Measurements from ENCODE around the gene SNAPC5.
"Not testable (repeated sequence)": the region's sequence is repeated elsewhere in the genome, so short reads cannot be mapped to it uniquely, and the experiment has no call there.

SNAPC5 gene

DNA sequence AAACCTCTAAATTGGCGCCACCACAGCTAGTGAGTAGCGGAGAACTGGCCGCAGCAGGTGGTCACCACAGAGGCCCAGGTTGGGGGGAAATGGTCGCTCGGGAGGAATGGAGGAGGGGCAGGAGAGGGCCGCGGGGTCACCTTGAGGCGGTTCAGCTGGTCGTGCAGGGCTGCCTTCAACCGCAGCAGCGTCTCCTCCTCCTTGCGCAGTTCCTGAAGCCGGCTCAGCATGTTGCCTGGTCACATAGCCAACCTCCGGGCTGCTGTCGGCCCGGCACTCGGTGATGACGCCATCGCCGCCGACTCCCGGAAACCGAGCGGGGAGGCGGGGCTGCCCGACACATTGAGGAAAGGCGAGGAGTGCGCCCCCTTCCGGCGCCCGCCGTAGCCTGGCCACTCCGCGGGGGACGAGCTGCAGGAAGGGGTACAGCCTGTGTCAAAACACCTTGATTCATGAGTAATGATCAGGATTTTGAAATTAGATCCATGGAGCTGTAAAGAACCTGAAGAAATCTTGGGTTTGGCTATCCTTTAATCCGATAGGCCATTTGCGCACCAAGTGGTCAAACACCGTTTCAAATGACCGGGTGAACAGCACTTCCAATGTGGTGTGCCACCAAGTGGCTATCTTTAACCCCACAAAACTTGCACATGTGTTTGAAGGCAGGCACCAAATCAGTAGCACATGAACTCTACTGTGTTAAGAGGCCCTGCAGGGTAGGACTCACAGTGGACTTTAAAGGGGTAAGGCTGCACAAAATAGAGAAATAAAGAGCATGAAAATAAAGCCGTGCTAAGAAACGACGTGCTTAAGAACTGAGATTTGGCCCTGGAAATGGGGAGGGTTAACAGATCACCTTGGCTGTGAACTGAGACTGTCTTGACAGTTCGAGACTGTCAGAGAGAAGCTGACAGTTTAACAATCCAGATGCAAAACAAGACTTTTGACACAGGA is at the start of gene SNAPC5:
TSS of gene SNAPC5 (minus strand) at position 261 of the 954 bp plus-strand sequence. CDS start at position 230, 31 bp downstream.
- DNase-seq = peak; percentile 67

- DNase-seq = no peak
Observed at GRCh38 chr15:66545255-66545654, 47.7 kb upstream of the SNAPC5 start.

DNA sequence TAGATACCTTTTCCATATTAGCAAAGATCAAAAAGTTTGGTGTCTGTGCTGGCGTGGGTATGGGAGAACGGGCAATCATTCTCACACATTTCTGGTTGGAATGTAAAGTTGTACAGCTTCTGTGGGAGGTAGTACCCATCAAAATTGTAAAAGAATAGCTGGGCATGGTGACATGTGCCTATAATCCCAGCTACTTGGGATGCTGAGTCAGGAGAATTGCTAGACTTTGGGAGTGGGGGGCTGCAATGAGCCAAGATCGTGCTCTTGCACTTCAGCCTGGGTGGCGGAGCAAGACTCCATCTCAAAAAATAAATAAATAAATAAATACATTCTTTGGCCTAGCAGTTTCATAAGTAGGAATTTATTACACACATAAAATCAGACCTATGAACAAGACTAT is 45.3 kb upstream of the SNAPC5 start:
- DNase-seq = no peak

DNA sequence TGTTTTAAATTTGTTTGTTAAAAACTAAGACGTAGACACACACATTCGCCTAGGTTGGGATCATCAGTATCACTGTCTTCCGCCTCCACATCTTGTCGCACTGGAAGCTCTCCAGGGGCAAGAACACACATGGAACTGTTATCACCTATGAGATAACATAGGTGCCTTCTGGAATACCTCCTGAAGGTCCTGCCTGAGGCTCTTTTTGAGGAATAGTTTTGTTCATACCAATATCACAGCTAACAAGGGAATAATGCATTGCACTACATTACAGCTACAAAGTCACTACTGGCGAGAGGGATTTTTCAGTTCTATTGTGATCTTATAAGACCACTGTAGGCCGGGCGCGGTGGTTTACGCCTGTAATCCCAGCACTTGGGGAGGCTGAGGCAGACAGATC is 37.5 kb upstream of the SNAPC5 start:
- DNase-seq = no peak

GRCh38 chr15:66524838-66525237 is 27.3 kb upstream of the SNAPC5 start:
- DNase-seq = no peak

- no peak for DNase-seq
Observed at GRCh38 chr15:66523926-66524325, 26.4 kb upstream of the SNAPC5 start.

DNA sequence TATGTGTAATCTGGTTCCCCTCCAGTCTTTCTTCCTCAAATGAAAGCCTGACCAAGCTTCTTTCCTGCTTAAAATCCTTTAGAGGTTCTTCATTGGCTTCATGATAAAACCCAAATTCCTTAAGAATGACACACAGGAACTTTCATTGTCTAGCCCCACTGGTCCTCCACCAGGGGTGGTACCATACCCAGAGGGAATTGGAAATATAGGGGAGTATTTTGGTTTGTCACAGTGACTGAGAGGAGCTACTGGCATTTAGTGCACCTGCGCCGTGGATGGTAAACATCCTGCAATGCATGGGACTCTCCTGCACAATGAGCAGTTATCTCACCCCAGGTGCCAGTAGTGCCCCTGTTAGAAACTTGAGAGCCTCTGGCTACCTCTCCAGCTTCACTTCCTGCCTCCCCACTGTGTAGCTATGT is 18.4 kb upstream of the SNAPC5 start:
- DNase-seq = no peak

- DNase-seq = no peak
Observed at GRCh38 chr15:66514586-66514985, 17.0 kb upstream of the SNAPC5 start.

GRCh38 chr15:66508293-66508883 is 10.8 kb upstream of the SNAPC5 start:
- DNase-seq = no peak

- no peak for DNase-seq
Observed at GRCh38 chr15:66505818-66506217, 8.3 kb upstream of the SNAPC5 start.

DNA sequence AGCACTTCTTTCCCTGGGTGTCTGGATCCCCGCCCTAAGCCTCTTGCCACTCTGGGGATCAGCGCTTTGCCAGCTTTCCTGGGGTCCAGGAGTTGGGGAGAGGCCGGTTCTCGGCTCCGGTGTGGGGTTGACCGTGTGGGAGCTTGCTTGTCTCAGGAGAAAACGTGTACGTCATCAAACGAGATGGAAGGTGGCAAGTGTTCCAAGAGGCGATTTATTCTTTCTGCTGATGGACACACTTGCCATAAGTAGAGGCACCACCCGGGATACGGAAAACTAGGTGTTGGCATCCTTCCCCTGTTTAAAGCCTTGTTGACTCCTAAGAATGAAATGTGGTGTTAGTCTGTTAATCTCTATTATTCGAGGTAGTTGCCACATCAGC is 7.9 kb upstream of the SNAPC5 start:
- no peak for DNase-seq

DNA sequence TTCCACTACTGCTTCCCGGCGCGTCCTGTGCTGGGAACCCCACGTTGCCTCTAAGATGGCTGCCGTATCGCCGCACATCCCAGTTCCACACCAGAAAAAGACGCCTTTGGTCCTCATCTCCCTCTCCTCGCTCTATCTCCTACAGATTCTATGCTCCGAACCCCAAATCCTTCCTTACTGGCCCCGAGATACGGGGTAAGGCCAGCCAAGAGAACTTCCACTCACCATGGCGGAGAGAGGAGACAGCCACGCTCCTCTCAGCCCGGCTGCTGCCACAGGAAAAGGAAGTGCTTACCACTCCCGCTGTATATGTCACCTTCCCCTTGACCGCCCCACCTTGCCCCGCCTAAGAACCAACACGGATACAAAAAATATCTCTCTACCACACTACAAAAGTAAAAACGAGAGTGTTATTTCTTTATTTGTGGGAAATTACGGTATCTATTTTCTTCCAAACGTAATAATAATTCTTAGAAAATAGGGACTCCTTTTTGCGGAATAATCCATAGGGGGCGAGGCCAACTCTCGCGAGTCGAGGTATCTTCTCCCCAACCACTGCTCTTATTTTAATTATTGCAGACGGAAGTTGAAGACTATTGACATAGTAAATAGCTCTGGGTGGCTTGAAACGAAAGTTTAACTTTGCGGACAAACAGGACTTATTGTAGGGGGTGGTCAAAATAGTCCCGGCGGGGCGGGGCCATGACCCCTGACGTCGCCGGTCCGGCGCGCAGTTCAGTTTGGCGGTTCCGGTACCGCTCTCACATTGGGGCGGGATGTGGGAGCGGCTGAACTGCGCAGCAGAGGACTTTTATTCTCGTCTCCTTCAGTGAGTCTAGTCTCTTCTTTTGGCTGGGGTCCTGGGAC is 7.2 kb upstream of the SNAPC5 start, which contains the start of the genes RPL4 and ZWILCH:
TSS of gene RPL4 (minus strand) at position 293 of the 867 bp plus-strand sequence. CDS start at position 228, 65 bp downstream.
TSS of gene ZWILCH (plus strand) at position 764 of the 867 bp plus-strand sequence. CDS start at position 777, 13 bp downstream.
- no peak for DNase-seq

DNA sequence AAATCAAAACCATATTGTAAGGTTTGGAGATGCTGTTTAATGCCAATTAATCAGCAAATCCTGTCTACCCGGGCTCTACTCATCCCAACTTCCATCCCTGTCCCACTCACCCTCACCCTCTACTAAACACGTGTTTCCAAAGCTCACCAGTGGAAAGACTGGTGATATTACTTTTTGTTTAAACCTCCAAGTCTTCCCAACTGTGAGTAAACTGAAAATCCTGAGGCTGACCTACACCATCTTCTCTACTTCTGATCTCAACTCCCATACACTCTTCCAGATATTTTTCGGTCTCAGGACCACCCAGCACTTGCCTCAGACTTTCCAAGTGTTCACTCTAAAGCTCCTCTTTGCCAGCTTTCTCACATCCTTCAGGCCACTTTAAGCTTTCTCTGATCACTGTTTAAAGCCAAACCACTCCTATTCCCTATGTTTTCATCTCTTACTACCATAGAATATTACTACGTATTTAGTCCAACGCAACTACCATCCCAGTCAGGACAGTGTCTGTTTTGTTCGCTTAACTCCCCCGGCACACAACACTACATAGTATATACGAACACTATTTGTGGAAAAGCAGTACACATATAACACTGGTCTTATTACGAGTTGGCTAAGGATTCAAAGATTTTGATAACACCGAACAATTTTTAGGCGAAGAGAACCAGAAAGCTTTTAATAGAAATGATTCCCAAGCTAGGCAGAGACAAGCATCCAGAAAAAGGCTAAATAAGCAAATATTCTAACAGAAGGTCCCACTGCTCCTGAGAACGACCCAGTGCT is 6.4 kb upstream of the SNAPC5 start:
- DNase-seq = no peak

DNA sequence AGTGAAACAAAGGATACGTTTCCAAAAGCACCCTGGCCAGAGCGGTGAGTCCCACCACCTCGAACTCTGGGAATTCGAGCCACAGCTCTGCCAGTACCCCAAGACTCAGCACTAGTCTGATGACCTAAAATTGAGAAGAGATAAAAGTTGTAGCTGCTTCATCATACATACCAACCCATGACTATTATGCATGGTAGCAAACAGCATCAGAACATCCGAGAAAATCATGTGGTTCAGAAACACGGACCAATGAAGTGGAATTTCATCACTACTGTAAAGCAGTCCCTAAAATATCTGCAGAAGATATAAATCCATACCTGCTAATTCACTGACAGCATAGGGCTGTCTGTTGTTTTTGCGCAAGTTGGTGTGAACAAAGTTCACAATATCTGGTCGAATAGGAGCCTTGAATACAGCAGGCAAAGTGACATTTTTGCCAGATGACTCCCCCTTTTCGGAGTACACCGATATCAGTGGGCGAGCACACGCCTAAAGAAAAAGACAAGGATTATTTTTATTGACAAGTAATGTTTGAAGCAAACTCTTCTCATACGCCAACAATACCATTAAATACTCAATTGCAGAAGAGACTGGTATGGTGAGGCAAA is 5.6 kb upstream of the SNAPC5 start:
- not testable (repeated sequence) for DNase-seq

- no peak for DNase-seq
Observed at GRCh38 chr15:66502491-66502890, 4.9 kb upstream of the SNAPC5 start.

DNA sequence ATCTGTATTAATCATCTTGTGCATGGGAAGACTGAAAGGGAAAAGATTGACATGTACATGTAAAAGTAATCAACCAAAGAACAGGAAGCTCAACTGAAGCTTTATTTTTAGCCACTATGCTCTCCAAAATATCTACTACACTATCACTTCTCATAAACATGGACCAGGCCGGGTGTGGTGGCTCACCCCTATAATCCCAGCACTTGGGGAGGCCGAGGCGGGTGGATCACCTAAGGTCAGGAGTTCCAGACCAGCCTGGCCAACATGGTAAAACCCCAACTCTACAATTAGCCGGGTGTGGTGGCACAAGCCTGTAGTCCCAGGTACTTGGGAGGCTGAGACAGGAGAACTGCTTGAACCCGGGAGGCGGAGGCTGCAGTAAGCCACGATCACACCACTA is 2.8 kb upstream of the SNAPC5 start:
- not testable (repeated sequence) for DNase-seq

GRCh38 chr15:66498501-66499386 is 1.2 kb upstream of the SNAPC5 start:
- no peak for DNase-seq

DNA sequence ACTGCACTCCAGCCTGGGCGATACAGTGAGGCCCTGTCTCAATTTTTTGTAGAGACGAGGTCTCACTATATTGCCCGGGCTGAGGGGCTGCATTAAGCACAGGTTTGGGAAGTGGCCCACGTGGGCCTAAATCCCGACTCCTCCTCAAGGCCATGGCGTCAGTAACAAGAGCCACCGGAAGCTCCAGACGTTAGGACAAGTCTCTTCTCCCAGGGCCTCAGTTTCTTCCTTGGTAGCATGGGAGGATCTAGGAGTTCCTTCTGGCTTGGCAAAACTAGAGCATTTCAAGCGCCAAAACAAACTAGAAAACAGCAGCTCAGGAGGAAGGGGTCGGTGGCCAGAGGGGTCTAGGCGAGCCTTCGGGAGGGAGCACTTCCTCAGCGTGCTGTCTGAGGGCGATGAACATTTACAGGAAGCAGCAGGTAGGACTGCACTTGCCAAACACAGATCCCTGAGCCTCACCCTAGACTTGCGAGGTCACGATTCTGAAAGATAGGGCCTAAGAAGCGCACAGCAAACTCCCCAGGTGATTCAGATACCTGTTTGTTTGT is 536 bp downstream of the SNAPC5 start:
- DNase-seq = no peak

DNA sequence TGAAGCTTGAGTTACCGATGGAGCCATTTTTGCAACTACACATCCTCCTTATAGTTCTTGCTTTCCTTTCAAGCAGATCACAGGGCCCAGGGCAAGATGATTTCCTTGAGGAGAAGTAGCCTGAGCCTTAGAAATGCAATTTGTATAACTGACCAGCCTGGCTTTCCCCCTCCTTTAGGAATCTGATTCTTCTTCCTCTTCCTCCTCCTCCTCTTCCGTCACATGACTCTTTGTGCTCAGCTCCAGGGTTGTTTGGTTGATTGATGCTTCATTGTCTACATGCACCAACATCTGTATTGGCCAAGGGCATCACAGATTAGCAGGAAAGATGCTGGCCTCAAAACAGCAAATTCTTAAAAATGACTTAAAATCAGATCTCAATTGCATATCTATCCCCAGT is 3.3 kb downstream of the SNAPC5 start:
- DNase-seq = no peak

GRCh38 chr15:66491846-66492245 is 5.7 kb downstream of the SNAPC5 start:
- no peak for DNase-seq

Measured in DMS153 (cell line).